GM19239 (cell line): ENCODE results near the gene KLHL22.
"Not testable (repeated sequence)": the region's sequence is repeated elsewhere in the genome, so short reads cannot be mapped to it uniquely, and the experiment has no call there.

Source experiments
- DNase-seq: peaks from one replicate; pipeline ENCODE4 v3.0.0; 2011; ENCODE audit warnings: low spot score; ENCODE audit not compliant: insufficient read length
- FAIRE-seq: peaks from 2 replicates; lab custom pipeline; 2011; peaks lifted over from hg19 to GRCh38; lab: Jason Lieb, UNC

The KLHL22 gene

DNA sequence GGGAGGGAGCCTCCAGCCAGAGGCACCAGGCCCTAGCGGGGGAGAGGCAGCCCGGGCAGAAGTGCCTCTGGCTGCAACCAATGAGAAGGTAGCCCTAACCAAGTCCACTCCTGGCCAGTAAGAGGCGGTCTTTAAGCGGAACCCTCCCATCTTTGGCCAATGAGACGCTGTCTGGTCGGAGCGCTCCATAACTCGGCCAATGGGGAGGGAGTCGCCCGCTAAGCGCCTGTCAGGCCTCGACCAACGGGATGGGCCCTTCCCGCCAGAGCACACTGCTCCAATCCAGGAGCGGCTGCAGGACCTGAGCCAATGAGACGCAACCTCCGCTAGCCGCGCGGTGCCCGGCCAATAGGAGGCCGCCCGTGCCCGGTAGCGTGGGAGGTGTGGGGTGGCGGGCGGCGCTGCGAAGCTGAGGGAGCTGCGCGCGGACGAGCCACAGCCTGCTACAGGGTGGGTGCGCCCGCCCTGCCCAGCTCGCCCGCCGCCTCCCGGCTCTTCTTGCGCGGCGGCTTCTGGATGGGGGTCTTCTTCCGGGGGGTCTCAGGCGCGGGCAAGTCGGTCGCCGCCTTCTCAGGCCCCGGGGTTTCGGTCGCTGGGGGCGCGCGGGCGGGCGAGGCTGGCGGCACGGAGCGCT is 70.5 kb downstream of the KLHL22 start:
- DNase-seq (no peak), FAIRE-seq (no peak)

DNA sequence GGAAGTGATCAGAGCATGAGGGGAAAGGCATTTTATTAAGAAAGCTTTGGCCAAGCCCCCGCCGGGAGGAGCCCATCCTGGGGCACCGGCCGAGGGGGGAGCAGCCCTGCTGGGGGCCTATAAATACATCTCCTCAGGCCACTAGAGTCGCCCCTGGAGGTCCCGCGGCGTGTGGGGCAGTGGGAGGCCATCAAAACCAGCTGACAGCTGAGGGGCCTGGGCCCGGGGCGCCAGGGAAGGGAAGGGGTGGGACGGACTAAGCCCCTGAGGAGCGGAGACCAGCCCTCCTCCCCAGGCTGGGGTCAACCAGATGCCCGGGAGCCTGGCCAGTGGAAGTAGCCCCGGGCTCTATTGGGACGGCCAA is 71.0 kb downstream of the KLHL22 start:
- no peak for DNase-seq
- FAIRE-seq = no peak

DNA sequence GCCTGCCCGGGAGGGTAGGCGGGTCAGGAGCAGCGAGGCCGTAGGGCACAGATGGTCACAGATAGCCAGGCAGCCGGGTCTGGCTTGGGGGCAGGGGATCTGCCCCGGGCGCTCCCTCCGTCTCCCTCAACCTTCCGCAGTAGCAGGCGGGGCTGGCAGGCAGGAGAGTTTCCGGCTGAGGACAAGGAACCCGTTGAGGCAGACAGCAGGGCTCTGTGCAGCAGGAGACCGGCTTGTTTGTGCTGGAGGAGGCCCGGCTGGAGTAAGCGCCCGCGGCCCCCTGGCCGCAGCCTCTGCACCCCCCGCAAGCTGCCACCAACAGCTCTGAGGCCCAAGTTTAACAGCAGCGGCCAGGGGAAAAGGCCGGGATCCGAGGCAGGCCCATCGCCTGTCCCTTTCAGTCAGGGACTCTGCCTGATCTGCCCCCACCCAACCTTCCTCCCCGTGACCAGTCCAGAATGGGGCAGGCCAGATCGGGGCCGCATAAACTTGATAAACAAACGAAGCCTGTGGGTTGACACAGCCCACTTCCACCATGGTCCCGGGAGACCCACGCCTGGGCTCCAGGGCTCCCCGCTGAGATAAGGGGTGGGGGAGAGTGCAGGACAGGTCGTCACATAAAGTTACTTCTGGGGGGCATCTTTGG is 71.6 kb downstream of the KLHL22 start:
- FAIRE-seq (no peak), DNase-seq (no peak)

DNA sequence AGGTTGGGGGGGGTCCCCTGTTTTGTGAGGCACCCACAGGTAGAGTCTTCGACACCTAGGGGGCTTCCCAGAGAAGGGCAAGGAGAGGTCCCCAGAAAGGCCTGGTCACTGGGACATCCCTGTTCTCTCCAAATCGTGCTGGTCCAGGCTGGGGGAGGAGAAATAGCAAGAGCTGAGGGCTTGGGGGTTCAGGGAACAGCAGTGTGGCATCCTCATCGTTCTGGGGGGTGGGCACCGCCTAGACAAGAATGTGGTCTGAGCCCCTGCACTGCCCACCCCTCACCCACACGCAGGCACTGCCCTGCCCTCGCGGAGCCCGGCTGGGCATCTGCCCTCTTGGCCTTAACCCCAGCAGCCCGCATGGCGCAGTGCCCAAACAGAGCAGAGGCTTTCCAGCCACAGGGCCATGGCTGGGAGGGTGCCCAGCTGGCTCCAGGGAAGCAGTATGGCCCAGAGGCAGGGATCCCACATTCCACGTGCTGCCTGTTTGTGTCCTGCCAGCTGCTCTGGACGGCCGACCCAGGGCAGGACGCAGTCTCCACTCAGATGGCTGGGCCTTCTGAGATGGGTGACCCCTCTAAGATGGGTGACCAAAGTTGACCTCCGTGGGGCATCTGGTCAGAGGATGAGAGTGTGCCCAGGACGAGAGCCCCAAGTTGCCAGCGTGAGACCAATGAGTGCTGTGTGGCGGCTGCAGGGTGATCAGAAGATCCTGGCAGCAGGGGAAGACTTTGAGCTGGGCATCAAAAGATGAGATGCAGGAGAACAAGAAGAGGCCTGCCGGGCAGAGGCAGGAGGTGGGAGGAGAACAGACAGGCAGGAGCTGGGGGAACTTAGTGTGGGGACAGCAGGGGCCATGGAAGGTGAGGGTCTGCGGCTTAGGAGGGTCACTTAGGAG is 72.3 kb downstream of the KLHL22 start:
- FAIRE-seq (no peak), DNase-seq (no peak)

DNA sequence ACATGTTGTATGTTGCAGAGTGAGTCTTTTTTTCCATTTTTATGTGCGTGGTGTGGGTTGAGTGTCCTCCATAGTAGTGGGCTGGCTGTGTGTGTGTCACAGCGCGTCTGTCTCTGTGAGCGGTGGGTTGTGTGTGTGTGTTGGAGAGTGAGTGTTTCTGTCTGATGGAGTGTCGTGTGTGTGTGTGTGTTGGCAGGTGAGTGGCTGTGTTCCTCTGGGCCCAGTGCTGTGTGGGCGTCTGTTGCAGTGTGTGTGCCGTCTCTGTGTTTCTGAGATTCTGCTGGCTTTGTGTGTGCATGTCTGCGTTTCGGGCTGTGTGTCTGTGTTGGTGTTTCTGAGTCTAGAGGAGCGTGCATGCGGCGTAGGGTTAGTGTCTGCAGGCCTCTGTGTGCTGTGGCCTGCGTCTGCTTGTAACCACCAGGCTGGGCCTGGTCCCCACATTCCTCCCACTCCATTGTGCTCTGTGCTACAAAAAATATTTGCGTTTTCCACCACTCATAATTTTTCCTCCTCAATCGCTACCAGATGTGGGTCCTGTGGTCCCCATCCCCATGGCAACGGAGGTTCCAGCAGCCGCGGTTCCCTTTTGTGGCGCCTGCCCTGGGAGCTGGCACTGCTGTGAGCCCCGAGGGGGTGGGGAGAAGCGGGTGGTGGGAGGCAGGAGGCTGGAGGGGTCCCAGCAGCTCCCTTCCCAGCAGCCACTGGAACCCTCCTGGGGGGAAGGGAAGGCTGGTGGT is 73.2 kb downstream of the KLHL22 start:
- DNase-seq (no peak), FAIRE-seq (no peak)

DNA sequence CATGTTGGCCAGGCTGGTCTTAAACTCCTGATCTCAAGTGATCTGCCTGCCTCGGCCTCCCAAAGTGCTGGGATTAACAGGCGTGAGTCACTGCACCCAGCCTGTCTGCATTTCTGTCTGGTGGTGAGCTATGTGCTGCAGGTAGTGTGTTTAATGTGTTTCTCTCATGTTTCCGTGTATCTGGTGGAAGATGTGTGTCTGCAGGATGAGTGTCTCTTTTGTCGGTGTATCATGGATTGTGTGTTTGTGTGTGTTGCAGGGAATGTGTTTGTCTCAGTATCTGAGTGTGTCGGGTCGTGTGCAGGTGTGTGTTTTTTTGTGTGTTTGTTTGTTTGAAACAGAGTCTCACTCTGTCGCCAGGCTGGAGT is 74.1 kb downstream of the KLHL22 start:
- FAIRE-seq (no peak), DNase-seq (no peak)

DNA sequence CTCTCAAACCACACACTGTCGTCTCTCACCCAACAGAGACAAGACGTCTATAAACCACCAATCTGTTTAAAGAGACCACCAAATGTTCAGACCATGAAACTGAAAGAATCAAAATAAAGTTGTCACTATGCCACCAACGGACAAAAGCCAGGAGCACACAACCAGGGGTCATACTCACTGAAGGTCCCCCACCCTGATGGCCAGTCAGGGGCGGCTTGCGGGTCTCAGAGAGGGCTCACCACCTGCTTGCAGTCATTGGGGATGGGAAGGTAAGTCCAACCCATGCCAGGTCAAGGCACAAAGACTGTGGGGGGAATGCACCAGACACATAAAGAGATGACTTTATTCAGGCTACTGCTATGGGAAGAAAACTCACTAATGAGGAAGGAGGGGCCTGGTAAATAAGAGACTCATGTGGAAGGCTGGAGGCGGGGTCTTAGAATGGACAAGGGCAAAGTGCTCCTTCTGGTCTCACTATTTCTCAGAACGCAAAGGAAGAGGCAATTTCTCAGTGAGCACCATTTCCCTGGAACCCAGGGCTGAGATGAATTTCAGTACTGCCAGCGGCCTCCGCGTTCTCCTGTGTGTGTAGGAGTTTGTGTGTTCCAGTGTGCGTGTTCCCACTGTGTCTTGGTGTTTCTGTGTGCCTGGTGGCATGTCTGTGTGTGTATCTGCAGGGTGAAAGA is 75.3 kb downstream of the KLHL22 start:
- DNase-seq (no peak), FAIRE-seq (no peak)

DNA sequence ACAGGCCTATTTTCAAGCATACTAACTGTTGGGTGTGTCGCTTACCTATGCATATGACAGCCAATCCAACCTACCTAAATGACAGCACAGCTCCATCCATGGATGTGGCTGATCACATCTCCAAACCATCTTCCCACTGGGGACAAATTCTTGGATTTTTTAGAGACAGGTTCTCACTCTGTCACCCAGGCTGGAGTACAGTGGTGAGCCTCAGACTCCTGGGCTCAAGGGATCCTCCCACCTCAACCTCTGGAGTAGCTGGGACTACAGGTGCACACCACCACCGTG is 76.0 kb downstream of the KLHL22 start:
- no peak for DNase-seq
- FAIRE-seq = no peak

DNA sequence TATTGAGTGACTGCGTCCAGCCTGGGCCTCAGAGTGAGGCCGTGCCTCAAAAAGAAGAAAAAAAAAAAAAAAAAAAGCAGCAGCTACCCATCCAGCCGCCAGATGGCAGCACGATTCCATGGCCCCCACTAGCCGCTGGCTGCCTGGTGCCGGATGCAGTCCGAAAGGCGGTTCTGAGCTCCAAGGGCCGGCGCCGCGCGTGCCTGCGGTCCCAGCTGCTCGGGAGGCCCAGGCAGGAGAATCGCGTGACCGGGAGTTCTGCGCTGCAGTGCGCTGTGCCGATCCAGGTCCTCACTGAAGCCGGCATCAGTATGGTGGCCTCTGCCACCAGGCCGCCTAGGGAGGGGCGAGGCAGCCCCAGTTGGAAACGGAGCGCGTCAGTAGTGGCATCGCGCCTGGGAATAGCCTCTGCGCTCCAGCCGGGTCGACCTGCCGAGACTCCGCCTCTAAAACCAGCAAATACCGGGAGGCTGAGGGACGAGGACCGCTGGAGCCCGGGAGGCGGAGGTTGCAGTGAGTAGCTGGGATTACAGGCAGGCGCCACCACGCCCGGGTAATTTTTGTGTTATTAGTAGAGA is 77.3 kb downstream of the KLHL22 start:
- peak; percentile 56 for FAIRE-seq
- DNase-seq = peak; percentile 83

DNA sequence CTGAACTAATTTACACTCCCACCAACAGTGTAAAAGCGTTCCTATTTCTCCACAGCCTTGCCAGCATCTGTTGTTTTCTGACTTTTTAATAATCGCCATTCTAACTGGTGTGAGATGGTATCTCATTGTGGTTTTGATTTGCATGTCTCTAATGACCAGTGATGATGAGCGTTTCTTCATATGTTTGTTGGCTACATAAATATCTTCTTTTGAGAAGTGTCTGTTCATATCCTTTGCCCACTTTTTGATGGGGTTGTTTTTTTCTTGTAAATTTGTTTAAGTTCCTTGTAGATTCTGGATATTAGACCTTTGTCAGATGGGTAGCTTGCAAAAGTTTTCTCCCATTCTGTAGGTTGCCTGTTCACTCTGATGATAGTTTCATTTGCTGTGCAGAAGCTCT is 79.9 kb downstream of the KLHL22 start:
- not testable (repeated sequence) for FAIRE-seq, DNase-seq

DNA sequence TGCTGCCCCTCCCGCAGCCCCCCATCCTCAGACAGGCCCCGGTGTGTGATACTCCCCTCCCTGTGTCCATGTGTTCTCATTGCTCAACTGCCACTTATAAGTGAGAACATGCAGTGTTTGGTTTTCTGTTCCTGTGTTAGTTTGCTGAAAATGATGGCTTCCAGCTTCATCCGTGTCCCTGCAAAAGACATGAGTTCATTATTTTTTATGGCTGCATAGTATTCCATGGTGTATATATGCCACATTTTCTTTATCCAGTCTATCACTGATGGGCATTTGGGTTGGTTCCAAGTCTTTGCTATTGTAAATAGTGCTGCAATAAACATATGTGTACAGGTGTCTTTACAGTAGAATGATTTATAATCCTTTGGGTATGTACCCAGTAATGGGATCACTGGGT is 80.4 kb downstream of the KLHL22 start:
- not testable (repeated sequence) for FAIRE-seq, DNase-seq

DNA sequence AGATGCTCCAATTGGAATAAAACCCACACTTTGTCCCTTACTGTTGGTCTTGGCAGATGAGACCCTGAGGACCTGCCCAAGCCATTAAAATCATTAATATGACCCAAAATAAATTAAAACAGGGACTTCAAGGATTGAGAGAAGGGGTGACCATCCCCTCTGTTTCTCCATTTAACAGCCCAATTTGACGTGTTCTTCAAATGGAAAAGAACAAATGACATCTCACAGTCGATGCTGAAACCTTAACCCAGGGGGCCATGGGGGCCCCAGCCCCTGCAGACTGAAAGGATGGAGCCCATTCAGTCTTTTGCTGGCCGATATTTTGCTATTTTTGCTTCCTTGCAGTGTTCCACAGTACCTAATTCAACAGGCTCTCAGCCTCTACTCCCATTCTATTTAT is 81.1 kb downstream of the KLHL22 start:
- FAIRE-seq = no peak
- no peak for DNase-seq

DNA sequence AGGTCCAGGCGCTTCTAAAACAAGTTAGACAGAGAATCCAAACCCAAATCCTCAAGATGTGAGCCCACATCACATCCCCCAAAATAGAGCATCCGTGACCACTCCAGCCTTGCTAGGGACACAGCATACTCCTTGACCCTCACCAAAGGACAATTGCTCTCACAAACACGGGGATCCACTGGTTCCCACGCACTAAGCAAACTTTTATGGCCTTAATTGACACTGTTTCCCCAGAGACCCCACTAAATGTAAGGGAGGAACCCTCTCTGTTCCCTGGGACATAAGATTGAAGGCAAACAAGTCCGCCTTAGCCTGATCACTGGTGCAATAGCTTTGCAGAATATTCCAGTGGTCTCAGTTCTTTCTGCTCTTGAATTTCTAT is 81.5 kb downstream of the KLHL22 start:
- FAIRE-seq (no peak), DNase-seq (no peak)

DNA sequence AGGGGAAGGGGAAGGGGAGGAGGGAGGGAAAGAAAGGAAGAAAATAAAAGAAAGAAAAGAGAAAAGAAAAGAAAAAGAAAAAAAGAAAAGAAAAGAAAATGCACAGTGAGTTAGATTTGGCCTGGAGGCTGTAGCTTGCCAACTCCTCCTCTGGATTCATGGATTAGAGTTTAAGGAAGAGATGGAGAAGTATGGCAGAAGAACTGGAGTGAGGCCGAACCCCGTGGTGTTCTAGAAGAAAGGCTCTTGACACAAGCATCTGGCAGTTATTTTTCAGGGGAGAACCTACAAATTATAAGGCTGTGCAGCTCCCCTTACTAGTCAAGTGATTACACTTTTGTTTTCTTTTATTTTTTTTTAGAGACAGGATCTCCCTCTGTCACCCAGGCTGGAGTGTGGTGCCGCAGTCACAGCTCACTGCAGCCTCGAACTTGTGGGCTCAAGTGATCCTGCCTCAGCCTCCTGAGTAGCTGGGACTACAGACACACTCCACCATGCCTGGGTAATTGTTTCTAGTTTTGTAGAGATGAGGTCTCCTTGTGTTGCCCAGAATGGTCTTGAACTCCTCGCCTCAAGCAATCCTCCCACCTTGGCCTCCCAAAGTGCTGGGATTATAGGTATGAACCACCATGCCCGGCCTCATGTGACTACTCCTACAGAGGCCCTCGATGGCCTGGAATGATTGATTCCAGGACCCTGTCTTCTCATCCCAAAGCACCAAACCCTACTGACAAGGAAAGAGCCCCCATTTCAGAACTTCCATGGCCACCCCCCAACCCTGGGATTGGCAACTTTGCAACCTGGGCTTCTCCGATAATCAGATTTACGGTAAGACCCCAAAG is 82.2 kb downstream of the KLHL22 start:
- FAIRE-seq (no peak), DNase-seq (no peak)

DNA sequence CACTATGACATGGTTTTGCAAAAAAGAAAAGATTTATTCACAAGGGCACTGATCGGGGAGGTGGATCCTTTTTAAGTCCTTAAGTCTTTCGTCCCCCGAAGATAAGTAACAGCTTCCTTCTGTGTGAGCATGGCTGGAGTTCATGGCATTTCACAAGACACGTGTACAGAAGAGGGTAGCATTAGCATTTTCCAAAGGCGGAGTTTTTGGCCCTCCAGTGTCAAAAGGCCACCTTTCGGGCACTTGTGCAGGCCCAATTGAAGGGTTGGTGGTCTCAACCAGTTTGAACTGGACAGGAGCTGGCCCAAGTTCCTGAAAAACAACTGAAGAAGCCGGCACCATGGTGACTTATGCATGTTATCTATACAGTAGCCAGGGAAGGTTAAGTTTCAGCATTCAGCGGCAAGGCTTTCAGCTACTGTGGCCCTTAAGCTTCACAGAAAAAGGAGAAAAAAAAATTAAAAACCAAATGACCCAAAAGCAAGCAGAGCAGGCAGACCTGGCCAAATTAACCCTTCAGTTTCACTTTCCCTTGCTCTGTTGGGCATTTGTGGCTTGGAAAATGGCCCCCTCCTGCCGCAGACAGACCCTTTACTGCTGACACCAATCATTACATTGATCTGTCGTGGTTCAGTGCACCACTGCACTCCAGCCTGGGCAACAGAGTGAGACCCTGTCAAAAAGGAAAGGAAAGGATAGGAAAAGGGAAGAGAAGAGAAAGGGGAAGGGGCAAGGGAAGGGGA is 83.0 kb downstream of the KLHL22 start:
- no peak for DNase-seq
- FAIRE-seq = peak; percentile 4

DNA sequence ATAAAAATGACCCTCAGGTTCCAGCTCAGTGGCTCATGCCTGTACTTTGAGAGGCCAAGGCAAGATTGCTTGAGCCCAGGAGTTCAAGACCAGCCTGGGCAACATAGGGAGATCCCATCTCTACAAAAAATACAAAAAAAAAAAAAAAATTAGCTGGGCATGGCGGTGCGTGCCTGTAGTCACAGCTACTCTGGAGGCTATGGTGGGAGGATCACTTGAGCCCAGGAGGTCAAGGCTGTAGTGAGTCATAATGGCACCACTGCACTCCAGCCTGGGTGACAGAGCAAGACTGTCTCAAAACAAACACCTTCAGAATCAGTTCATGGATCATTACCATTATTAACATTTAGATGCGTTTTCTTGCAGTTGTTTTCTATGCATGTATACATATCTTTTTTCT is 86.2 kb downstream of the KLHL22 start:
- FAIRE-seq, DNase-seq: not testable (repeated sequence)

DNA sequence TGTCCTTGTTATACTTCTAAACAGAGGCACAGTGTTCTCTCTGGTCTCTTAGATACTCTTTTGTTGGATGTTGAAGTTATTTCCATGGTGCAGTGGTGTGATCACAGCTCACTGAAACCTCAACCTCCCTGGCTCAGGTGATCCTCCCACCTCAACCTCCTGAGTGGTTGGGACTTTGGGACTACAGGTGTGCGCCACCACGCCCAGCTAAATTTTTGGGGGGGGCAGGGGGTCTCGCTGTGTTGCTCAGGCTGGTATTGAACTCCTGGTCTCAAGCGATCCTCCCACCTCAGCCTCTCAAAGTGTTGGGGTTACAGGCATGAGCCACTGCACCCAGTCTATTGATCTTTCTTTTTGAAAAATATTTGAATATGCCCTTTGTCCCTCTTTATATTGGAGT is 86.7 kb downstream of the KLHL22 start:
- FAIRE-seq (no peak), DNase-seq (no peak)

DNA sequence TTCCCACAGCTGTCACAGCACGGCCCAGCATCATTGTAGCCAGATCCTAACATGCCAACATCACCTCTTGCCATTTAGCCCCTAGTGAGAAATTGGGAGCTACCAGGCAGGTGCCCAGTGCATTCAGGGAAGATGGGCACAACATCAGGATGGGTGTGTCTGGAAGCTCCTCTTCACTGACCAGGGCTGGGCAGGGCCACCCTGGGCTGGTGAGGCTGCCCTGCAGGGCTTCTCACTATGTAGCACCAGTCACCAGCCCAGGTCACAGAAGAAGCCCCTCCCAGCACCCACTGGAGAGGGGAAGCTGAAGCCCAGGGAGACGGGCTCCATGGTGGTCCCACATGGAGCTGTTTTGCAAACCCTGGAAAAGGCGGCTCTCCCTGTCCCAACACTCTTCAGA is 87.8 kb downstream of the KLHL22 start:
- DNase-seq (no peak), FAIRE-seq (no peak)
